ENCODE measurements around the gene AMPD3. TPM values are rescaled to one million over a fixed set of nuclear protein-coding genes. Genes with fewer than 3 reads are reported as not detected.

The AMPD3 gene
- total RNA-seq, 1 donor from 2014 or later: 9.8 TPM

DNA sequence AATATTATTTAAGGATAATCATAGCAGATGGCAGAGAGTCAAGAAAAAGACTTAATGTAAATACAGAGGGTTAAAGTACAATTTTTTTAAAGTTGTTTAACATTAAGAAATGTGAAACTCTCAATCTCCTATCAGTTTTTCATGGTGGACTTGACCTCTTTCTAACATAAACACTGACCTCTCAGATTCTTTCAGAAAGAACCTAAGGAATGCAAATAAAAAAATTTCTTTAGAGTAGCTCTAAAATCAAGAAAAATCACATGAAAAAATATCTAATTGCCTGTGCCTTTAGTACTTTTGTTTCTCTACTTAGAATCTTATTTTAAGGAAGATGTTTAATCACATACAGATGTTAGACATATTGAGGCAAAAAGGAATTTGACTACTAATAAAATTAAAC lies 73.1 kb downstream of the AMPD3 start:
- Histone ChIP-seq H3K27me3 (ENCODE audit: low read depth) (no peaks in the 10 kb centered on the region), H3K36me3 (peaks cover 81% of the 10 kb centered on the region), H3K4me1 (peaks cover 4% of the 10 kb centered on the region), H3K4me3 (no peak overlapping the region), H3K27ac (no peak overlapping the region), H3K9me3 (no peaks in the 10 kb centered on the region)
- intact Hi-C loops (cut with DNase I): no loop called here
- no peak for DNase-seq
- no peak for ATAC-seq
- TF ChIP-seq, protein P1, sequence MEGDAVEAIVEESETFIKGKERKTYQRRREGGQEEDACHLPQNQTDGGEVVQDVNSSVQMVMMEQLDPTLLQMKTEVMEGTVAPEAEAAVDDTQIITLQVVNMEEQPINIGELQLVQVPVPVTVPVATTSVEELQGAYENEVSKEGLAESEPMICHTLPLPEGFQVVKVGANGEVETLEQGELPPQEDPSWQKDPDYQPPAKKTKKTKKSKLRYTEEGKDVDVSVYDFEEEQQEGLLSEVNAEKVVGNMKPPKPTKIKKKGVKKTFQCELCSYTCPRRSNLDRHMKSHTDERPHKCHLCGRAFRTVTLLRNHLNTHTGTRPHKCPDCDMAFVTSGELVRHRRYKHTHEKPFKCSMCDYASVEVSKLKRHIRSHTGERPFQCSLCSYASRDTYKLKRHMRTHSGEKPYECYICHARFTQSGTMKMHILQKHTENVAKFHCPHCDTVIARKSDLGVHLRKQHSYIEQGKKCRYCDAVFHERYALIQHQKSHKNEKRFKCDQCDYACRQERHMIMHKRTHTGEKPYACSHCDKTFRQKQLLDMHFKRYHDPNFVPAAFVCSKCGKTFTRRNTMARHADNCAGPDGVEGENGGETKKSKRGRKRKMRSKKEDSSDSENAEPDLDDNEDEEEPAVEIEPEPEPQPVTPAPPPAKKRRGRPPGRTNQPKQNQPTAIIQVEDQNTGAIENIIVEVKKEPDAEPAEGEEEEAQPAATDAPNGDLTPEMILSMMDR (IDR thresholded peaks at IDR 0.05): no peak

- Histone ChIP-seq H3K4me3 (no peak overlapping the region), H3K36me3 (peaks cover 76% of the 10 kb centered on the region), H3K4me1 (no peaks in the 10 kb centered on the region), H3K9me3 (no peaks in the 10 kb centered on the region), H3K27ac (no peak overlapping the region), H3K27me3 (ENCODE audit: low read depth) (no peaks in the 10 kb centered on the region)
- DNase-seq: no peak
- ATAC-seq: no peak
- intact Hi-C loops (cut with DNase I): no loop called here
- TF ChIP-seq, protein P1 (IDR thresholded peaks at IDR 0.05): no peak
Observed at GRCh38 chr11:10529279-10529678, 74.2 kb downstream of the AMPD3 start.

DNA sequence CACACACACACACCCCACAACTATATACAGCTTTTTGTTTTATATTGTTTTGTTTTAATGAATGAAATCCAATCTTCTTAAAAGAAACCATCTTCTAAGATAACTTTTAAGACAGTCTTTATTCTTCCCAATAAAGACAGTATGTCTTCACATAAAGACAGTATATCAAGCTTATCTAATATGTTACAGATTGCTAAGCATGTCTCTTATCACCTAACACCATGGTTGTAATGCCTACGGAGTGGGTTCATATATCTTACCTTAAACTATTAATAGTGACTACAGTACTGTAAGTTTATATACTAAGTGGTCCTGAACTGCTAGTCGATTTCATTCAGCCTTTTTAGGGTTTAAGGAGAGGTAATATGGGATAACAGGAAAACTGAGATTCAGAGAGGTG lies 77.5 kb downstream of the AMPD3 start:
- Histone ChIP-seq H3K27me3 (ENCODE audit: low read depth) (no peaks in the 10 kb centered on the region), H3K27ac (no peak overlapping the region), H3K9me3 (no peaks in the 10 kb centered on the region), H3K4me3 (no peak overlapping the region), H3K36me3 (peaks cover 51% of the 10 kb centered on the region), H3K4me1 (peaks cover 11% of the 10 kb centered on the region)
- no peak for ATAC-seq
- intact Hi-C loops (cut with DNase I): no loop called here
- TF ChIP-seq, protein P1 (IDR thresholded peaks at IDR 0.05): no peak
- no peak for DNase-seq

DNA sequence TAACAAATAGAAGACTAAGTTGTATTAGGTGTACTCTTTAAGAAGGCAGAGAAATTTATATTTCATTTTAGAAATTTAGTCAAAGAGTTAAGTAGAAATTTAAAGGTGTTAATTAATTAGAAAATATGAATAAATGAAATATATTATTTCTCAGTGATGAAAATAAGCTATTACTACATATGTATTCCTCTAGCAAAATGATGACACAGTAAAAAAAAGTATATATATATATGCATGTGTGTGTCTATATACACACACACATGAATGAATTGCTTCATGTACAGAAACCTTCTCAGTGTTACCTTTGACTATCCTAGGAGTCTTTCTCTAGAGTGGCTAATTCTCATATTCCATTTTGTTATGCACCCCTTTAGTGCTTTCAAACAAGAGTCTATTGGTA lies 78.3 kb downstream of the AMPD3 start:
- H3K9me3 ChIP-seq: no peaks in the 10 kb centered on the region
- intact Hi-C loops (cut with DNase I): no loop called here
- H3K27me3 ChIP-seq (ENCODE audit: low read depth): no peaks in the 10 kb centered on the region
- H3K4me1 ChIP-seq: peaks cover 11% of the 10 kb centered on the region
- TF ChIP-seq, protein P1 (IDR thresholded peaks at IDR 0.05): no peak
- DNase-seq (no peak), ATAC-seq (no peak)
- no peak overlapping the region for H3K27ac ChIP-seq
- H3K4me3 ChIP-seq: no peak overlapping the region
- H3K36me3 ChIP-seq: peaks cover 43% of the 10 kb centered on the region

- H3K4me3 ChIP-seq: no peak overlapping the region
- H3K27ac ChIP-seq: no peak overlapping the region
- TF ChIP-seq, protein P1 (IDR thresholded peaks at IDR 0.05): no peak
- no peak for DNase-seq
- no peak for ATAC-seq
- intact Hi-C loops (cut with DNase I): no loop called here
- peaks cover 11% of the 10 kb centered on the region for H3K4me1 ChIP-seq
- H3K9me3 ChIP-seq: no peaks in the 10 kb centered on the region
- H3K36me3 ChIP-seq: peaks cover 33% of the 10 kb centered on the region
- no peaks in the 10 kb centered on the region for H3K27me3 ChIP-seq (ENCODE audit: low read depth)
Observed at GRCh38 chr11:10534316-10534715, 79.3 kb downstream of the AMPD3 start.

GRCh38 chr11:10537600-10537999 lies 82.5 kb downstream of the AMPD3 start:
- no peaks in the 10 kb centered on the region for H3K27me3 ChIP-seq (ENCODE audit: low read depth)

More at GRCh38 chr11:10537600-10537999, 82.5 kb downstream of the AMPD3 start:
- no peak overlapping the region for H3K27ac ChIP-seq
- ATAC-seq (no peak), DNase-seq (no peak)
- TF ChIP-seq, protein P1 (IDR thresholded peaks at IDR 0.05): no peak
- H3K4me3 ChIP-seq: no peak overlapping the region
- peaks cover 12% of the 10 kb centered on the region for H3K36me3 ChIP-seq
- intact Hi-C loops (cut with DNase I): no loop called here
- H3K4me1 ChIP-seq: peaks cover 20% of the 10 kb centered on the region
- H3K9me3 ChIP-seq: no peaks in the 10 kb centered on the region

Measured in lower lobe of right lung (tissue), 2 donors.